ENCODE data around the gene PDXK.
"Not testable (repeated sequence)": the region's sequence is repeated elsewhere in the genome, so short reads cannot be mapped to it uniquely, and the experiment has no call there.

PDXK gene

DNA sequence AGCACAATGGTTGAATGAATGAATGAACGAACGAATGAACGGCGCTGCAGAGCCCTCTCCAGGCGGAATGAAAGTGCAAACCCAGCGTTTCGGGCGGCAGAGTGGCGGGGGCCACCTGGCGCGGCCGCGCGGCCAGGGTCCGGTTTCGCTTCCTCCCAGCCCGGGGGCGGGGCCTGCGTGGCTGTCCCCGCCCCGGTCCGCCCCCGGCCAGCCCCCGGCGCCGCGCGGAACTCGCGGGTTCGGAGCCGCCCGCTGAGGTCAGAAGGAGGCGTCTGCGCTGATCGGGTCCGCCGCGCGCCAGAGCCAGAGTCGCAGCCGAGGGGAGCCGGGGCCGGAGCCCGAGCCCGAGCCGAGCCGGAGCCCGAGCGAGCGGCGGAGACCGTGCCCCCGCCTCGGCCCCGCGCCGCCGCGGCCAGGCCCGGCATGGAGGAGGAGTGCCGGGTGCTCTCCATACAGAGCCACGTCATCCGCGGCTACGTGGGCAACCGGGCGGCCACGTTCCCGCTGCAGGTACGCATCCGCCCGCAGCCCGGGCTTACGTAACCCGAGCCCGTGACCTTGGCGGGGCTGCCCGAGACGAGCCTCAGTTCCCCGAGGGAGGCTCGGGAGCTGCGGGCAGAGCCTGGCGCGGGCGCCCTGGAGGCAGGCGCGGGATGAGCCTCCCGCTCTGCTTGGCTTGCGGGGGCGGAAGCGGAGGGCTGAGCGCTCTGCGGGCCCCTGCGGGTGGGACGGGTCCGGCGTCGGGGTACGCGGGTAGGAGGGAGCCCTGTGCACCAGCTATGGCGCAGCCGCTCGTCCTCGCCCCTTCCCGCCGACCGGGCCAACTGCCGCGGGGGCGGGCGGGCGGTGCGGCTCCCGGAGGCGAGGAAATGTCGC, at the start of gene PDXK:
TSS of gene PDXK (plus strand) at position 258 of the 876 bp plus-strand sequence. CDS start at position 424, 166 bp downstream.
- peak; percentile 16 for DNase-seq

DNA sequence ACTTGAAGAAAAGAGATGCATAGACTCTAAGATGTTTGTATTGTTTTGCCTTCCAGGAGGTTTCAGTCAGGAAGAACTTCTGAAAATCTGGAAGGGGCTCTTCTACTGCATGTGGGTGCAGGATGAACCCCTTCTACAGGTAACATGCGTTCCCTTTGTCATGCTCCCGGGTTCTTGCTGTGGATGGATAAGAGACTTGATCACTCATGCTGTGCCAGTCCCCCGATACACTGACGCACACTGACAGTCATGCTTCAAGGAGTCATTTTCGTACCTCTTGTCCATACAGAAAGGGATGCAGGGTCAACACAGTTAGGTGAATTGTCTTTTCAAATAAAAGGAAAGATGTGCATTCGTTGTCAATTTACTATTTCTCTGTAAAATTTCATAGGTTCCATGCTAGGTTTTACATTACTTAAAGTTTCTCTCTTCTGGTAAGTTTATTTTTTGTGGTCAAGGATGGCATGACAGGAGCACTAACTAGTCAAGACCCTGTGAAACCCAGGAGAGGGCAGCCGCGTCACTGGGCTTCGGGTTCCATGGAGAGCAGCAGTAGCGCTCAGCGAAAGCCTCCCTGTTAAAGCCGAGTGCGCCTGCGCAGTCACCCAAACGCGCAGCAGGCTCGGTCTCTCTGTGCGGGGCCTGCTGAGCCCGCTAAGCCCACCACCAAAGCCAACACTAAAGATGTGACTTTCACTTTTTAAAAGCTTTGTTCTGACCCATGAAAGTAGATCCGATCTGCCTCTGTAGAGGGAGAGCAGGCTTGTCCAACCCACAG, 48.9 kb upstream of the PDXK start:
- no peak for DNase-seq

DNA sequence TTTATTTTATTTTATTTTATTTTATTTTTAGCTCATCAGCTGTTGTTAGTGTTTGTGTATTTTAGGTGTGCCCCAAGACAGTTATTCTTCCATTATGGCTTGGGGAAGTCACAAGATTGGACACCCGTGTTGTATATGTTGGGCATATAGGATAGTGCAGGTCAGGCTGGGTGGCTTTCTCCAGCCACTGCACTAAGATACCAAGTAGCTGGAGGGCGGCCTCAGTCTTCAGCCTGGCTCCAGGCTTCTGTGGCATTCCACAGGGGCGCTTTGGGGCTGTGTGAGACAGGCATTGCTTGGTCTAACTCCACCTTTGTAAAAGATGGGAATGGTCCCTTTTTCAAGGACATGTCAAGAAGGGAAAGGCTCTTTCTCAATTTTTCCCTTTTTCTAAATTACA, 43.1 kb upstream of the PDXK start:
- no peak for DNase-seq

DNA sequence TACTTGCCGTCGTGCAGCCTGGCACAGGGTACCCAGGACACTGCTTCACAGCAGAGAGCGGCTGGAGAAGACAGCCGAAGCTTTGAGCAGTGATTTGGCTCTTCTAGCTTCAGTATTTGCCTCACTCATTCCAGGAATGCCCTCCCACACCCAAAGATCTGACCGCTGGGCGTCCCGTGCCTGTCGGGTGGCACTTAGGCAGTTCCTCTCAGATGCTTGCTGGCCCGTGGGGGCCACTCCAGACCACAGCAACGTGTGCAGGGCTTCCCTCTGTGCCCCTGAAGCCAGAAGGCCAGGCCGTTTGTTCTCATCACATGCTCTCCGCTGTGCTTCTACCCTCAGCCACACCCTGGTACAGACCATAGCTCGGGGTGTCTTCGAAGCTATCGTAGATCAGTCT, 42.5 kb upstream of the PDXK start:
- DNase-seq, result no peak

DNA sequence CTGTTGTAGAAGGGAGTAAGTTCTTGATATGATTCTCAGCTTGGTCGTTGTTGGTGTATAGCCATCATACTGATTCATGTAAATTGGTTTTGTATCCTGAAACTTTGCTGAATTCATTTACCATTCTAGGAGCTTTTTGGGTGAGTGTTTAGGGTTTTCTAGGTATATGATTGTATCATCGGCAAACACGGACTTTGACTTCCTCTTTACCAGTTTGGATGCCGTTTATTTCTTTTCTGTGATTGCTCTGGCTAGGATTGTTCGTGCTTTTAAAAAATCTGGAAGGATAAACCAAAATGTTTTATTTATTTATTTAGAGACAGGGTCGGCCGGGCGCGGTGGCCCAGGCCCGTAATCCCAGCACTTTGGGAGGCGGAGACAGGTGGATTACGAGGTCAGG, 39.0 kb upstream of the PDXK start:
- no peak for DNase-seq

DNA sequence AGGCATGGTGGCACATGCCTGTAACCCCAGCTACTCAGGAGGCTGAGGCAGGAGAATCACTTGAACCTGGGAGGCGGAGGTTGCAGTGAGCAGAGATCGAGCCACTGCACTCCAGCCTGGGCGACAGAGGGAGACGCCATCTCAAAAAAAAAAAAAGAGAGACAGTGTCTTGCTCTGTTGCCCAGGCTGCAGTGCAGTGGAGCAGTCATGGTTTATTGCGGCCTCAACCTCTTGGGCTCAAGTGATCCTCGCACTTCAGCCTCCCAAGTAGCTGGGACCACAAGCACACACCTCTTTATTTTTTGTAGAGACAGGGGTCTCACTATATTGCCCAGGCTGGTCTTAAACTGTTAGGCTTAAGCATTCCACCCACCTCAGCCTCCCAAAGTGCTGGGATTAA, 38.5 kb upstream of the PDXK start:
- DNase-seq, result not testable (repeated sequence)

DNA sequence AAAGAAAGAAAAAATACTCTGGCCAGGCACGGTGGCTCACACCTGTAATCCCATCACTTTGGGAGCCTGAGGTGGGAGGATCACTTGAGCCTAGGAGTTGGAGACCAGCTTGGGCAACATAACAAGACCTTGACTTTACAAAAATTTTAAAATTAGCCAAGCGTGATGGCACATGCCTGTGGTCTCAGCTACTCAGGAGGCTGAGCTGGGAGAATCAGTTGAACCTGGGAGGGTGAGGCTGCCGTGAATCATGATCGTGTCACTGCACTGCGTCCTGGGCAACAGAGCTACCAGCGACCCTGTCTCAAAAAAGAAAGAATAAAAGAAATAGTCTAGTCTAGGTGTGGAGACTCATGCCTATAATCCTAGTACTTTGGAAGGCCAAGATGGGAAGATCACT, 37.3 kb upstream of the PDXK start:
- no peak for DNase-seq

DNA sequence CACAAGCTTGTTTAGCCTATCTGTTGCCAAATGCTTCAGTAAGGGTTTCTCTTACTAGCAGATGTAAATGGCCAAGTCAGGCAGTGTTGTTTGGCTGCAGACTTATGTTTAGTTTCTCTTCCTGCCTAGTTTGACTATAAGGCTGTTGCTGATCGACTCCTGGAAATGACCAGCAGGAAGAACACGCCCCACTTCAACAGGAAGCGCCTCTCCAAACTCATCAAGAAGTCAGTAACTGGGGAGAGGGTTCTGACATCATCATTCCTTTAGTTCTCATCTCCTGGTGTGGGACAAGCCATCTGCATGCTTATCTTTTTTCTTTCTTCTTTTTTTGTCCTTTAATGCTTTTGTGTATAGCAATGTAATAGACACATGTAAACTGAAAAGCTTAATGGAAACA, 34.5 kb upstream of the PDXK start:
- DNase-seq, result no peak

DNA sequence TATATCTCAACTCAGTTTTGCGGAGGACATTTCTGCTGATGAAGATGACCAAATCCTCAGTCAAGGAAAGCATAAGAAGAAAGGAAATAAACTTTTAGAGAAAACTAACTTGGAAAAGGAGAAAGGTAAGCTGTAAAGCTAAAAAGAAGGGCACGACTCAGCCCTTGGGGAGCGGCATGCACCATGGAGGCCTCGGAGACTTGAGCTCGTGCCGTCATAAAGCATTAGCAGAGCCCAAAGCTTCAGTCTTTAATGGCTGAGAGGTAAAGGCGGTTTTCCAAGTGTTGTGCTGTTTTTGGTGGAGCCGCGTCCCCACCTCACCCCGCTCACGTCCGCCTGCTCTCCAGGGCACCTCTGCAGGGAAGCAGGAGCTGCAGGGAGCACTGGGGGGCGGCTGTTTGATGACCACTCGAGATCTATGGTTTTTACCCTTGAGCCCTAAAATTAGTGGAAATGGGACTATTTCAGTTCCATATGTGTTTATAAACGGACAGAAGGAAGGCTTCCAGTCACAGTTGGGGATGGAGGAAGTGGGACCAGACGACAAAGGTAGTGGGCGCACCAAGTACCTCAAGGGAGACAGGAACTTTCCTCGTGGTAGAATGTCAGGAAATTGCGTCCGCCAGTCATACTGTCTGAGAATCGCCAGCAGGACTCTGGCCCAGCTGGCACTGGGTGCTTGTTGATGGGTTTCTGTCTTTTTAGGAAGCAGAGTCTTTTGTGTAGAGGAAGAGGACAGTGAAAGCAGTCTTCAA, 31.9 kb upstream of the PDXK start:
- no peak for DNase-seq

DNA sequence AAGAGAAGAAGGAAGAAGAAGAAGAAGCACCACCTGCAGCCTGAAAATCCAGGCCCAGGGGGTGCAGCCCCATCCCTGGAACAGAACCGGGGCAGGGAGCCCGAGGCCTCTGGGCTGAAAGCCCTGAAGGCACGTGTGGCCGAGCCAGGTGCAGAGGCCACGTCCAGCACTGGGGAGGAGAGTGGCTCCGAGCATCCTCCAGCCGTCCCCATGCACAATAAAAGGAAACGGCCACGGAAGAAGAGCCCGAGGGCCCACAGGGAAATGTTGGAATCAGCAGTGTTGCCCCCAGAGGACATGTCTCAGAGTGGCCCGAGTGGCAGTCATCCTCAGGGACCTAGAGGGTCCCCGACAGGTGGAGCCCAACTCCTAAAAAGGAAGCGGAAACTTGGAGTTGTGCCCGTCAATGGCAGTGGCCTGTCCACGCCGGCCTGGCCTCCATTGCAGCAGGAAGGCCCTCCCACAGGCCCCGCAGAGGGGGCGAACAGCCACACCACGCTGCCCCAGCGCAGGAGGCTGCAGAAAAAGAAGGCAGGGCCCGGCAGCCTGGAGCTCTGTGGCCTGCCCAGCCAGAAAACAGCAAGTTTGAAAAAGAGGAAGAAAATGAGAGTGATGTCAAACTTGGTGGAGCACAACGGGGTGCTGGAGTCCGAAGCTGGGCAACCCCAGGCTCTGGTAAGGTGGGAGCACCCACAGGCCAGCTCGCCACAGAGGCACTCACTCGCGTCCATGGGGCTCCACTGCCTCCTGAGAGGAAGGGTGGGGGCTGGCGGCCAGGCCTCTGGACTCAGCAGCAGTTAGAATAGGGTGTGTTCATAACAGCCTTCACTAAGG, 31.1 kb upstream of the PDXK start:
- no peak for DNase-seq

DNA sequence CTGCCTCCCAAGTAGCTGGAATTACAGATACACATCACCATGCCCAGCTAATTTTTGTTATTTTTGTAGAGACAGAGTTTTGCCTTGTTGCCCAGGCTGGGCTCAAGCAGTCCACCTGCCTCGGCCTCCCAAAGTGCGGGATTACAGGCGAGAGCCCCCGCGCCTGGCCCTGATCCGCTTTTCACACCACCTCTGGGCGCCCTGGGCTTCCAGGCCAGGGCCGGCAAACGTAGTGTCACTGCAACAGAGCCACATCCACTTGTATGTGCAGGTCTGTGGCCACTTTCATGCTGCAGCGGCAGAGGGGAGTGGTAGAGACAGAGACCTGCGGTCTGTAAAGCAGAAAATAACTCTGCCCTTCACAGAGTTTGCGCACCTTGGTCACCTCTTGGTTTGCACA, 30.0 kb upstream of the PDXK start:
- DNase-seq, result no peak

DNA sequence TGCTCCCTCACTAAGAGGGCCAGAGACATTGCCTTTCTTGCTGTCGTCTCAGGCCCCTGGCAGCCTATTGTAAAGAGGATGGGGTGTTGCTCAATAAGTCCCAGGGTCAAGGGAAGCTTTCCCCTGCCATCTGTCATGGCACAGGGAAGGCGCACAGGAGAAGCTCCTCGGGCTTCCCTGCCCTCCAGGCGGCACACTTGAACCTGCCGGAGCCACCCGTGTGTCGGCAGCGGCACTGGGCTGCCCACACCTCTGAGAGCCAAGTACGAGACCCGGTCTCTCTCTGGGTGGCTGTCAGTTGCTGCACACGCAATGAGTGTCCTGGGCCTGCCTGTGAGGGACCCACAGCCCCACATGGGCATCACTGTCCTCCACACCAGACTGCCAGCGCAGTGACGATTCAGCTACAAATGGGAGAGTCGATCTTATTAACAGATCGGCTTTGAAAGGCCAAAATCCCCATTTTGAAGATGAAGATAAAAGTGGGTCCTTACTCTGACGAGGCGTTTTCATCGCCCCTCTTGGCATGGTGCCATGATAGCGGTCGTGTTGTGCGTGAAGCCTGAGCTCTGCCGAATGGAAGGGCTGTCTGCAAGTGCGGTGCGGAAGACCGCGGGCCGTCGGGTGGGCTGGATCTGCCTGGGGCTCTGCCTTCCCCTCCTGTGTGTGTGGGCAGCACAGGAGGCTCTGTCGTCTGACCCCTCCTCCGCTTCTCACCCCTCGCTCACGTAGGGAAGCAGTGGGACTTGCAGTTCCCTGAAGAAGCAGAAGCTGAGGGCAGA, 29.2 kb upstream of the PDXK start:
- DNase-seq, result no peak

DNA sequence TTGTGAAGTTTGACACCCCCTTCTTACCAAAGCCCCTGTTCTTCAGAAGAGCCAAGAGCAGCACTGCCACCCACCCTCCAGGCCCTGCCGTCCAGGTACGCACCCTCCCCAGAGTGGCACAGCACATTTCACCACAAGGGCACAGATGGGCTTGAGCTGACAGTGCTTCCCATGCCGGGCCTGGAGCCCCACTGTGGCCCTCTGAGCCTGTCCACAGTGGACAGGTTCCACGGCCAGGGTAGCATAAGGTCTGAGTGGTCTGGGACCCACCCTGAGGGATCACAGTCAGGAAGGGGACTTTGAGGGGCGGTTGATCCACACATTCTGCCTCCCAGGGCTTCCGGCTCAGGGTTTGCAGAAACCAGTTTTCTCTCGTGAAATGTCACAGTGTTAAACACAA, 28.6 kb upstream of the PDXK start:
- no peak for DNase-seq

DNA sequence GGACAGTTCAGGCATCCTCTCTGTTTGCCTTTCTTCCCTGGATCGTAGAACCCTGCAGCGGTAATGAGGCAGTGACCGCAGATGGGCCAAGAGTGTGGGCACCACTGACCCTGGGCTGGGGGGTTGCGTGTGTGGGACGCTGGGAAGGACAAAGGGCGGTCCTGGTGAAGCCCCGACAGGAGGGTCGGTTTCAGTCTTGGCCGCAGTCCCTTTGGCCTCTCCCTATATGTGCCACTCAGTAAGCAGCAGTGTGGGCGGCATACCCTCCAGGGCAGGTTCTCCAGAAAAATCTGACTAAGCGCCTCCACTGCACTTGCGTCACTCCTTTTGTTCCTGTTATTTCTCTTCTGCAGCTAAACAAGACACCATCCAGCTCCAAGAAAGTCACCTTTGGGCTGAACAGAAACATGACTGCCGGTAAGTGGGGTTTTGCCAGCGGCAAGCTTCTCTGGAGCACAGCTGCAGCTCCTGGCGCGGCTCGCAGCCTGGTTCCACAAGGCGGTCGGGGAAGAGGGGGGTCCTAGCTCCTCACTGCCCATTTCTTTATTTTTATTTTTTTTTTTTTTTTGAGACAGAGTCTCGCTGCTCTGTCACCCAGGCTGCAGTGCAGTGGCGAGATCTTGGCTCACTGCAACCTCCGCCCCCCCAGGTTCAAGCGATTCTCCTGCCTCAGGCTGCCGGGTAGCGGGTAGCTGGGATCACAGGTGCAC, 27.7 kb upstream of the PDXK start:
- DNase-seq, result no peak

DNA sequence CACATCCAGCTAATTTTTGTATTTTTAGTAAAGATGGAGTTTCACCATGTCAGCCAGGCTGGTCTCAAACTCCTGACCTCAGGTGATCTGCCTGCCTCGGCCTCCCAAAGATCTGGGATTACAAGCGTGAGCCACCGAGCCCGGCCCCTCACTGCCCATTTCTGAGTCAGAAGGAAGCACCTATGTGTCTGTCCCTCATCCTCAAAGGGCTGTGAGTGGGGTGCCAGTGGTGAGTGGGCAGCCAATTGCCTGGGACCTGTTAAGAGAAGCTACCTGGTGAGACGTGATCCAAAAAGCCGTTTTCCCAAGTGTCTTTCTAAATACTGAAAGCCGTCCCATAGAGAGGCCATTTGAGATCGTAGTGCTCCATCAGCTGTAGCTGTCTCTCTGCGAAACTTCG, 27.1 kb upstream of the PDXK start:
- DNase-seq, result no peak

DNA sequence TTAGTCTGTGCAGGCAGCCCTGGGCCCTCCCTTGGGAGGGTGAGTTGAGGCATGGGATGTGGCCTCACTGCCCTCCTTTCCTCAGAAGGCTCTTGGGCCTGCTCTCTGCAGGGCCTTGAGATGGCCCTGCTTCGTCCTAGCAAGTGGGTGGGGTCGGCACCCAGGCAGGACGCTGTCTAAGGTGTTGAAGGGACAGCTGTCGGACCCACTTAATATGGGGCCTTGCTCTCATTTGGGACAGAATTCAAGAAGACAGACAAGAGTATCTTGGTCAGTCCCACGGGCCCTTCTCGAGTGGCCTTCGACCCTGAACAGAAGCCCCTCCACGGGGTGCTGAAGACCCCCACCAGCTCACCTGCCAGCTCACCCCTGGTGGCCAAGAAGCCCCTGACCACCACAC, 26.0 kb upstream of the PDXK start:
- no peak for DNase-seq

DNA sequence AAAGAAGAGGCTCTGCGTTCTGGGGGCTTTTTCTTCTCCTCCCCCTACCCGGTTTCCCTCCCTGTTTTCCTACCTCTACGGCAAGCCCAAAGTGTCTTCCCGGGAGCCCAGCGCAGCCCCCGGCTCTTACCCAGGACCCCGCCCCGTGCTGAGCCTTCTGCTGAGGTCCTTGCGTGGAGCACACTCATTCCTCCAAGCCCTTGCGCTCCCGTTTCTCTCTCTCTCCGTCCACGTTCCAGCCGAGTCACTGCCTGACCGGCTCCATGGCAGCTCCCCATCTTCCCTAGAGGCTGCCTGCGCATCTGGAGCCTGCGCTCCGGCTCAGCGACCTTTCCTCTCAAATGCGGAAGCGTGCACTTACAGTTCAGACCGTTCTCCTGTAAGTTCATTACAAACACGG, 24.9 kb upstream of the PDXK start:
- DNase-seq, result no peak

DNA sequence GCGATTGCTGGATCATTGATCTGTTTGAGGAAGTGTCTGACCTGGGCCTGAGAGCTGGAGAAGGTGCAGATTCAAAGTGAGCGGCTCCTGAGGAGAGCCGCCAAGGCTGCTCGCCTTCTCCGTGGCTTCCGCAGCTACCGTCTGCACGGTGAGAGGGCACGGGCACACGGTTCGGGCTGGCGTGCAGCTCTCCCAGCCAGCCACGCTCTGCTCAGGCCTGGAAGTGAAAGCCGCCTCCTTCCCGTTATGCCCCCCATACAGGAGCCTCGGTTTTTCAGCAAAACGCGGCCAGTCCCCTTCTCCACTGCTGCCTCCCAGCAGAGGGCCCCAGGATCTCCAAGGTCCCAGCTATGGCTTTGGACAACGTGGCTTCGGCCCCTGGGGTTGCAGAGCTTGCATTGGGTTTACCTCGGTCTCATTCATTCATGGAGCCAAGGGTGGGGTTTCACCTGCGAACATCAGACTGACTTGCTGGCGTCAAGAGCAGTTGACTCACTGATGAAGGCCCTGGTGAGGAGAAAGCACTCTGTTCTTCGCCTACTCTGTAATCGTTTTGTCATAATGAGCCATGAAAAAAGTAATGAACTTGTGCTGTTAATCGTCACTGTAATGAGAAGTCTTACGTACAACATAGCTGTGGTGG, 24.4 kb upstream of the PDXK start:
- DNase-seq, result no peak

DNA sequence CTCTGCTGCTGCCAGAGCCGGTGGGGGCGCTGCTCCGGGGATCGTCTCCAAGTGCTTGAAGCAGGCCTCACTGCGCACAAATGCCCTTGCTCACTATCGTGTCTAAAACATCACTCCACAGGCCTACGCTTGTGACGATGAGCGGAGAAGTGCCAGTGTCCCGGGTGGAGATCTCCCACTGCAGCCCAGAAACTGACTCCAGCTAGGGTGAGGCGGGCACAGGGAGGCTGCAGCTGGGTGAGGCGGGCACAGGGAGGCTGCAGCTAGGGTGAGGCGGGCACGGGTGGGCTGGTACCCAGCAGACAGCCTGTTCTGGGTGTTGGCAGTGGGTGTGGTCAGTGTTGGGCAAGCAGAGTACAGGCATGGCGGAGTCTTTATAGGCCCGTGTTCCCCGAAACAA, 22.7 kb upstream of the PDXK start:
- no peak for DNase-seq
